SIG-M5 treated with dmso at 0.1 percent for 504 hours (cell line): ENCODE data around the gene COQ4.
"Not testable (repeated sequence)": the region's sequence is repeated elsewhere in the genome, so short reads cannot be mapped to it uniquely, and the experiment has no call there.

Experiments used
- DNase-seq: peaks from one replicate; lab custom pipeline; 2025; ENCODE audit not compliant: unreplicated experiment; lab: John Stamatoyannopoulos, UW

COQ4 gene

GRCh38 chr9:128322404-128323211, at the start of gene COQ4, which contains the start of gene TRUB2:
Gene COQ4 (plus strand): TSS chr9:128322839. CDS start chr9:128322859, 20 bp downstream.
Gene TRUB2 (minus strand): TSS chr9:128322447. CDS start chr9:128322408, 39 bp downstream.
- peak; percentile 96 for DNase-seq

- DNase-seq, result no peak
Measured at GRCh38 chr9:128274245-128274644, 48.4 kb upstream of the COQ4 start.

GRCh38 chr9:128275198-128276007, 47.2 kb upstream of the COQ4 start, which contains the start of gene GOLGA2:
Gene GOLGA2 (minus strand): TSS chr9:128276007. CDS start chr9:128275976, 31 bp downstream.
- DNase-seq, result no peak

- peak; percentile 98 for DNase-seq
Measured at GRCh38 chr9:128276008-128276573, 46.5 kb upstream of the COQ4 start, which contains the start of gene SWI5. Gene SWI5 (plus strand): TSS chr9:128276276.

- DNase-seq, result no peak
Measured at GRCh38 chr9:128276574-128277270, 45.9 kb upstream of the COQ4 start.

- not testable (repeated sequence) for DNase-seq
Measured at GRCh38 chr9:128279088-128280073, 43.3 kb upstream of the COQ4 start.

GRCh38 chr9:128280084-128280622, 42.5 kb upstream of the COQ4 start:
- DNase-seq, result peak; percentile 76

- DNase-seq, result no peak
Measured at GRCh38 chr9:128282500-128282899, 40.1 kb upstream of the COQ4 start.

- no peak for DNase-seq
Measured at GRCh38 chr9:128285033-128285784, 37.4 kb upstream of the COQ4 start.

GRCh38 chr9:128286440-128286839, 36.2 kb upstream of the COQ4 start:
- DNase-seq, result no peak

GRCh38 chr9:128288273-128289004, 34.2 kb upstream of the COQ4 start:
- DNase-seq, result no peak

- no peak for DNase-seq
Measured at GRCh38 chr9:128292009-128292408, 30.6 kb upstream of the COQ4 start.

- no peak for DNase-seq
Measured at GRCh38 chr9:128293091-128293490, 29.5 kb upstream of the COQ4 start.

- no peak for DNase-seq
Measured at GRCh38 chr9:128294142-128294541, 28.5 kb upstream of the COQ4 start.

GRCh38 chr9:128296340-128297220, 26.1 kb upstream of the COQ4 start:
- no peak for DNase-seq

- no peak for DNase-seq
Measured at GRCh38 chr9:128297221-128297773, 25.3 kb upstream of the COQ4 start.
